Hepatocyte (in vitro differentiated cells): ENCODE data around the gene PTH2R. TPM values are rescaled to one million over a fixed set of nuclear protein-coding genes. Genes with fewer than 3 reads are reported as not detected.
"Not testable (repeated sequence)": the region's sequence is repeated elsewhere in the genome, so short reads cannot be mapped to it uniquely, and the experiment has no call there.

Experiments
- DNase-seq: peaks from one replicate; pipeline ENCODE4 v3.0.0-alpha.2; 2016; ENCODE audit warnings: low spot score
- H2AFZ ChIP-seq: fragments of 200-600 bp; sonication (generic); 2 replicates; pipeline ENCODE4 v1.6.0; 2016; ENCODE audit warnings: antibody characterized with exemption, mild to moderate bottlenecking
- H3K27ac ChIP-seq: fragments of 200-600 bp; sonication (generic); 2 replicates; pipeline ENCODE4 v1.5.1; 2016; ENCODE audit warnings: mild to moderate bottlenecking
- H3K27me3 ChIP-seq: fragments of 200-600 bp; sonication (generic); 2 replicates; pipeline ENCODE4 v1.6.1; 2016
- H3K36me3 ChIP-seq: fragments of 200-600 bp; sonication (generic); replicated peaks from 2 replicates; pipeline ENCODE4 v1.5.1; 2016; ENCODE audit warnings: low read depth; ENCODE audit not compliant: insufficient read depth
- H3K4me1 ChIP-seq: fragments of 200-600 bp; sonication (generic); 2 replicates; pipeline ENCODE4 v1.5.1; 2016; ENCODE audit warnings: mild to moderate bottlenecking, moderate library complexity; ENCODE audit not compliant: insufficient read depth
- H3K4me2 ChIP-seq: fragments of 200-600 bp; sonication (generic); 2 replicates; pipeline ENCODE4 v1.6.0; 2016
- H3K4me3 ChIP-seq: fragments of 200-600 bp; sonication (generic); 2 replicates; pipeline ENCODE4 v1.5.1; 2016; ENCODE audit warnings: mild to moderate bottlenecking
- H3K79me2 ChIP-seq: fragments of 200-600 bp; sonication (generic); 2 replicates; pipeline ENCODE4 v1.6.0; 2017; ENCODE audit warnings: mild to moderate bottlenecking
- H3K9me2 ChIP-seq: fragments of 200-600 bp; sonication (generic); replicated peaks from 2 replicates; pipeline ENCODE4 v1.6.0; 2017; ENCODE audit warnings: mild to moderate bottlenecking; ENCODE audit not compliant: insufficient read depth
- H3K9me3 ChIP-seq: fragments of 200-600 bp; sonication (generic); 2 replicates; pipeline ENCODE4 v1.5.1; 2016; ENCODE audit warnings: low read depth, mild to moderate bottlenecking
- H4K20me1 ChIP-seq: fragments of 200-600 bp; sonication (generic); 2 replicates; pipeline ENCODE4 v1.6.0; 2016; ENCODE audit warnings: mild to moderate bottlenecking; ENCODE audit not compliant: insufficient read depth, poor library complexity, severe bottlenecking
- CTCF ChIP-seq: fragments of 200-600 bp; sonication (generic); IDR thresholded peaks from 2 replicates; pipeline ENCODE4 v1.5.1; 2016; ENCODE audit warnings: antibody characterized with exemption, mild to moderate bottlenecking; ENCODE audit not compliant: poor library complexity
- EZH2 ChIP-seq: fragments of 200-600 bp; sonication (generic); IDR thresholded peaks from 2 replicates; pipeline ENCODE4 v1.6.1; 2016; ENCODE audit warnings: antibody characterized with exemption, mild to moderate bottlenecking, borderline replicate concordance
- EZH2phosphoT487 ChIP-seq: fragments of 200-600 bp; sonication (generic); IDR thresholded peaks from one replicate; pipeline ENCODE4 v1.6.1; 2018; ENCODE audit warnings: antibody characterized with exemption, mild to moderate bottlenecking, low read depth, moderate library complexity; ENCODE audit not compliant: unreplicated experiment, severe bottlenecking
- WGBS: methylation state at CpG from one replicate; pipeline ENCODE4 v1.1.6; 2016; ENCODE audit warnings: low lambda C conversion rate; ENCODE audit errors: missing lambda C conversion rate; 5-methylcytosine and 5-hydroxymethylcytosine counted together
- polyA plus RNA-seq: library from polyadenylated mRNA; unstranded; fragments of >200 nt; fragmentation: Nextera tagmentation; extraction: Ambion mirVana; gene quantifications from 2 replicates; pipeline ENCODE4 v1.2.1, GENCODE V29; 2016
- total RNA-seq: library from RNA; depleted of rRNA; stranded (reverse); fragments of >200 nt; gene quantifications from 2 replicates; pipeline ENCODE4 v1.2.3, GENCODE V29; 2014

The PTH2R gene
- total and polyA plus RNA-seq, 2 experiments from 2014 or later, result not detected

DNA sequence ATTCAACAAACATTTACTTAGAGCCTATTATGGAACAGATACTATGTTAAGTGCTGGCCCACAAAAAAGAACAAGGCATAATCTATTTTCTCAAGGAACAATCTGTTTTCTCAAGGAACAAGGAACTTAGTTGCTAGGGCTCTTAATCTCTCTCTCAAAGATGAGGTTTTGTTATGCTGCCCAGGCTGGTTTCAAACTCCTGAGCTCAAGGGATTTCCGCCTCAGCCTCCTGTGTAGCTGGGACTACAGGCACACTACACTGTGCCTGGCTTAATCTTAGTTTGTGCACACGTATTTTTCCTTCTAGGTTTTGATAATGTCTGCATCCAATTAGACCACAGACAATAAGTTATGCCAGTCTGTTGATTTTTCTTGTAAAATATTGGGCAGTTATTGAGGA is 89.5 kb downstream of the PTH2R start:
- Histone ChIP-seq H3K27me3 (no peaks in the 10 kb centered on the region), H3K4me1 (no peaks in the 10 kb centered on the region), H3K4me2 (no peak overlapping the region), H3K4me3 (no peak overlapping the region), H3K36me3 (no peaks in the 10 kb centered on the region), H3K9me3 (no peaks in the 10 kb centered on the region), H3K79me2 (no peaks in the 10 kb centered on the region), H3K9me2 (no peaks in the 10 kb centered on the region), H2AFZ (no peak overlapping the region), H3K27ac (no peak overlapping the region), H4K20me1 (no peaks in the 10 kb centered on the region)
- 71% methylated on average over 2 of the region's 2 CpGs for WGBS
- no peak for DNase-seq
- TF ChIP-seq EZH2phosphoT487, result no peak
- no peak for TF ChIP-seq CTCF
- TF ChIP-seq EZH2, result no peak

GRCh38 chr2:208501206-208501605 is 94.6 kb downstream of the PTH2R start:
- Histone ChIP-seq H2AFZ (no peak overlapping the region), H3K27me3 (no peaks in the 10 kb centered on the region), H3K4me1 (no peaks in the 10 kb centered on the region), H3K4me2 (peak overlapping the region; percentile 43), H4K20me1 (no peaks in the 10 kb centered on the region), H3K36me3 (no peaks in the 10 kb centered on the region), H3K4me3 (no peak overlapping the region), H3K79me2 (no peaks in the 10 kb centered on the region), H3K27ac (no peak overlapping the region), H3K9me2 (no peaks in the 10 kb centered on the region), H3K9me3 (no peaks in the 10 kb centered on the region)
- 26% methylated on average over 7 of the region's 7 CpGs for WGBS
- TF ChIP-seq EZH2, result no peak
- TF ChIP-seq CTCF, result no peak
- TF ChIP-seq EZH2phosphoT487, result no peak
- DNase-seq, result peak; percentile 50

- Histone ChIP-seq H4K20me1 (no peaks in the 10 kb centered on the region), H3K36me3 (no peaks in the 10 kb centered on the region), H3K79me2 (no peaks in the 10 kb centered on the region), H3K27me3 (no peaks in the 10 kb centered on the region), H3K9me3 (no peaks in the 10 kb centered on the region), H3K27ac (no peak overlapping the region), H3K4me1 (no peaks in the 10 kb centered on the region), H3K9me2 (no peaks in the 10 kb centered on the region), H3K4me2 (no peak overlapping the region), H3K4me3 (no peak overlapping the region), H2AFZ (no peak overlapping the region)
- no peak for DNase-seq
- no peak for TF ChIP-seq CTCF
- TF ChIP-seq EZH2, result no peak
- no peak for TF ChIP-seq EZH2phosphoT487
Observed at GRCh38 chr2:208502288-208502687, 95.7 kb downstream of the PTH2R start.

DNA sequence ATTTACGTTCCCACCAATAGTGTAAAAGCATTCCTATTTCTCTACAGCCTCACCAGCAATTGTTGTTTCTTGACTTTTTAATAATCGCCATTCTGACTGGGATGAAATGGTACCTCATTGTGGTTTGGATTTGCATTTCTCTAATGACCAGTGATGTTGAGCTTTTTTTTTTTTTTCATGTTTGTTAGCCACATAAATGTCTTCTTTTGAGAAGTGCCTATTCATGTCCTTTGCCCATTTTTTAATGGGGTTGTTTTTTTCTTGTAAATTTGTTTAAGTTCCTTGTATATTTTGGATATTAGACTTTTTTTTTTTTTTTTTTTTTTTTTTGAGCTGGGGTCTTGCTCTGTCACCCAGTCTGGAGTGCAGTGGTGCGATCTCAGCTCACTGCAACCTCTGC is 98.8 kb downstream of the PTH2R start:
- not testable (repeated sequence) for H3K9me2 ChIP-seq, H3K4me1 ChIP-seq, H3K79me2 ChIP-seq, H3K9me3 ChIP-seq, H3K4me2 ChIP-seq, DNase-seq, H3K27me3 ChIP-seq, H3K36me3 ChIP-seq, H2AFZ ChIP-seq, H3K27ac ChIP-seq, H4K20me1 ChIP-seq, H3K4me3 ChIP-seq
- WGBS, result 94% methylated on average over 3 of the region's 3 CpGs
